AG04450 (cell line): ENCODE measurements around the gene KCND3. TPM values are rescaled to one million over a fixed set of nuclear protein-coding genes. Genes with fewer than 3 reads are reported as not detected.

ENCODE experiments used
- CTCF ChIA-PET: fragments of 300-600, 350-600 bp; formaldehyde crosslinking; extraction: SDS; loops from one replicate; lab custom pipeline; 2022; ENCODE audit warnings: antibody characterized with exemption, inconsistent platforms; lab: Charles Lee
- POLR2A ChIA-PET: fragments of 350-600 bp; formaldehyde crosslinking; extraction: SDS; loops from one replicate; lab custom pipeline; 2021; ENCODE audit warnings: antibody characterized with exemption, inconsistent platforms; lab: Yijun Ruan, JAX
- DNase-seq: peaks from one replicate; pipeline ENCODE4 v3.0.0-alpha.2; 2011; ENCODE audit warnings: low read depth, low spot score
- H3K27ac ChIP-seq: one replicate; pipeline ENCODE4 v1.5.1; 2012; ENCODE audit warnings: low read depth, low read length, control low read depth
- H3K27me3 ChIP-seq: one replicate; pipeline ENCODE4 v1.6.0; 2012; ENCODE audit warnings: low read length; ENCODE audit not compliant: control insufficient read depth, insufficient read depth
- H3K4me3 ChIP-seq: 2 replicates; pipeline ENCODE4 v1.5.1; 2011; ENCODE audit warnings: mild to moderate bottlenecking, low read depth, low read length, control low read depth
- H3K9me3 ChIP-seq: 2 replicates; pipeline ENCODE4 v1.5.1; 2012; ENCODE audit warnings: low read length; ENCODE audit not compliant: control insufficient read depth, insufficient read depth
- polyA plus RNA-seq: library from polyadenylated mRNA; depleted of rRNA; stranded (reverse); fragments of >200 nt; gene quantifications from 2 replicates; pipeline ENCODE4 v1.2.3, GENCODE V29; 2011
- TF ChIP-seq, protein P1 (sequence below): IDR thresholded peaks from 2 replicates; pipeline ENCODE4 v1.5.1; 2011; ENCODE audit warnings: low read depth, low read length, control low read depth, inconsistent platforms

Gene KCND3
- polyA plus RNA-seq, 1 experiment: 0.02 TPM

DNA sequence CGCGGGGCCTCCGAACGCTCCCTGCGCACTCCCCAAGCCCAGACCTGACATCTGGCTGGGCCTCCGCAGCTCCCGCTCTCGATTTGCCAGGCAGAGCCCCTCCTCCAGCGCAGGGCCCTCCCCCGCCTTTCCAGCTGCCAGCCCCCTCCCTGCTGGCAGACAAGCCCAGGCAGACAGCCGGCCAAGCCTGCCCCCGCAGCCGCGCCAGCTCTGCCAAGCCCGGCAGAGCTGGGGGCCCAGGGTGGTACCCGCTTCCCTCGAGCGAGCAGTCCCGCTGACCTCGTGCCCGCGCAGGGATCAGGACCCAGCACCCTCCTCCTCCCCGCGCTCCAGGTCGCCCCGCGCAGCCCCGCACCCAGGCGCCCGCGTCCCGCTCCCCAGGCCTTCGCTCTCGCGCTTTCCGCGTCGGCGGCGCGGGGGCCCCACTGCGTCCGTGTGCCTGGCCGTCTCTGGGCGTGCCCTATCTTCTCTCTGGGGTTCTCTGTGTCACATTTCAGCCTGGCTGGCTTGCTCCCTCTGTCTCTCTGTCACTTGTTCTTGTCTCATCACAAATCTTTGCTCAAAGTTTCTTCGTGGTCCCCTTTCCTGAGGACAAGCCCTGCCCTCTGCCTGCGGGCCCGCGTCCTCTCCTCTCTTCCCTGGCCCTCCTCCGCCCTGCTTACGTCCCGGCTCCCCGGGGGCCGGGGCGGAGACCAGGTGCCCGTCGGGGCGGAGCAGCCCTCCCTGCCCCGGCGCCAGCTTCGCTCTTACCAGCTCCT, 250.9 kb downstream of the KCND3 start:
- peak overlapping the region; percentile 71 for H3K4me3 ChIP-seq
- TF ChIP-seq, protein P1, sequence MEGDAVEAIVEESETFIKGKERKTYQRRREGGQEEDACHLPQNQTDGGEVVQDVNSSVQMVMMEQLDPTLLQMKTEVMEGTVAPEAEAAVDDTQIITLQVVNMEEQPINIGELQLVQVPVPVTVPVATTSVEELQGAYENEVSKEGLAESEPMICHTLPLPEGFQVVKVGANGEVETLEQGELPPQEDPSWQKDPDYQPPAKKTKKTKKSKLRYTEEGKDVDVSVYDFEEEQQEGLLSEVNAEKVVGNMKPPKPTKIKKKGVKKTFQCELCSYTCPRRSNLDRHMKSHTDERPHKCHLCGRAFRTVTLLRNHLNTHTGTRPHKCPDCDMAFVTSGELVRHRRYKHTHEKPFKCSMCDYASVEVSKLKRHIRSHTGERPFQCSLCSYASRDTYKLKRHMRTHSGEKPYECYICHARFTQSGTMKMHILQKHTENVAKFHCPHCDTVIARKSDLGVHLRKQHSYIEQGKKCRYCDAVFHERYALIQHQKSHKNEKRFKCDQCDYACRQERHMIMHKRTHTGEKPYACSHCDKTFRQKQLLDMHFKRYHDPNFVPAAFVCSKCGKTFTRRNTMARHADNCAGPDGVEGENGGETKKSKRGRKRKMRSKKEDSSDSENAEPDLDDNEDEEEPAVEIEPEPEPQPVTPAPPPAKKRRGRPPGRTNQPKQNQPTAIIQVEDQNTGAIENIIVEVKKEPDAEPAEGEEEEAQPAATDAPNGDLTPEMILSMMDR: no peak
- ChIA-PET CTCF (interaction anchor here (0.9 to 10.1 kb wide), 5 partner anchors 8 to 258 kb away, joined by 3 to 80 read pairs (median 4); no protein-coding TSS in a partner anchor), POLR2A (interaction anchor here (0.7 kb wide), 1 partner anchor 16 kb away, joined by 4 read pairs; the partner anchor contains the start of gene DDX20)
- no peaks in the 10 kb centered on the region for H3K27me3 ChIP-seq
- peak overlapping the region; percentile 61 for H3K27ac ChIP-seq
- DNase-seq: no peak
- no peaks in the 10 kb centered on the region for H3K9me3 ChIP-seq

DNA sequence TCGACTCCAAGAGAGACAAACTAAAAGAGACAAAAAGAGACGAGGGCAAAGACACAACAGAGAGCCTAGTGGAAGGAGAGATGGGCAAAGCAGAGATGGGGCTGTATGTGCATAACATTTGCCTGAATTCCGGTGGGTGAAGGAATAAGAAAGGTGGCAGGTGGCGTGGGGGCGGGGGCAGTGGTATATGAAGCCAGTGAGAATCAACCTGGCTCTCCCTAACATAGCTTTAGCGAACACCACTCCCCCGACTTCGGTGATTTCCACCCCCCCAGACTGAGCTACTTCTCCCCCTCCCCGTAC, 251.4 kb downstream of the KCND3 start:
- Histone ChIP-seq H3K27me3 (no peaks in the 10 kb centered on the region), H3K9me3 (no peaks in the 10 kb centered on the region), H3K27ac (no peak overlapping the region), H3K4me3 (peak overlapping the region; percentile 71)
- no peak for DNase-seq
- ChIA-PET CTCF (interaction anchor here (0.9 to 10.1 kb wide), 4 partner anchors 9 to 256 kb away, joined by 4 to 80 read pairs (median 6); no protein-coding TSS in a partner anchor), POLR2A (no interaction called here)
- TF ChIP-seq, protein P1: no peak

DNA sequence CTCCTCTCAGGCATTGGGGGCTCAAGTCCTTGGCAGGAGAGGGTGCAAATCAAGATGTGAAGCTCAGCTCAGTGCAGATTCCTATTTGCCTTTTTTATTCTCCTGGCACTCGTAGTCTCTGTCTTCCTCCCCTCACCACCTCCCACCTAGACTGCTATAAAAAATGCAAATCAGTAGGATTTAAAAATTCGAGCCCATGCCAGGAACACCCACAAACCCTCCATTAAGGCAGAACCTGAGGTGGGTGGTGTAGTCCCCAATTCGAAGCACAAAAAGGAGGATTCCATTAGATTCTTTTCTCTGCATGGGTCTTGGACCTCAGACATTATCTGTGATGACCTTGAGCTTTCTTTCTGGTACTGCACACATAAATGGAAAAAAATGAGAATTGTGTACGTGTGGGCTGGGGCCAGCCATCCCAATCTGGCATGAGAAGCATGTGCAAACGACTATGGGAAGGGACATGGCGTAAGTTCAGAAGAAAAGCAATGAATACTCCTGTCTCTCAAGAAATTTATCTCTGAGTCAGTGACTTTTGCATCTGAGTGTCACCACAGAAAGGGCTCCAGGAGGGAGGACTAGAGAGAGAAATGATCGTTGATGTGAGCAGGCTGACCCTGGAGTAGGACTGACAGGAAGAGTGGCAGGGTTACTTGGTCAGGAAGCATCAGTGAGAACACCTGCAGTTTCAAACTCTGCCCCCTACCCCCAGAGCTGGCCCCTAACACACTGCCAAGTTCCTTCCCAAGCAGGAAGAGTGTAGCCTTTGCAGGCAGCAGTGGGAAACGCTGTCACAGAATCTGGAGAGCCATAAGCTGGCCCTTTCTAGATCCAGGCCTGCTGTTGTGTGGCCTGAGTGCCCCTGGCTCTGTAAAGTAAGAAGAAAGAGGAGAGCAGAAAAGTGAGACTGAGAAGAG, 252.0 kb downstream of the KCND3 start:
- H3K9me3 ChIP-seq: no peaks in the 10 kb centered on the region
- TF ChIP-seq, protein P1: no peak
- DNase-seq: no peak
- H3K27me3 ChIP-seq: no peaks in the 10 kb centered on the region
- H3K27ac ChIP-seq: no peak overlapping the region
- peak overlapping the region; percentile 33; the same call in 1 of the 2 replicates for H3K4me3 ChIP-seq
- ChIA-PET CTCF (interaction anchor here (0.6 to 10.1 kb wide), 10 partner anchors 10 to 256 kb away, joined by 3 to 80 read pairs (median 7); no protein-coding TSS in a partner anchor), POLR2A (interaction anchor here (0.7 to 1.2 kb wide), 2 partner anchors 16 to 18 kb away, joined by 3 to 5 read pairs; no protein-coding TSS in a partner anchor)

DNA sequence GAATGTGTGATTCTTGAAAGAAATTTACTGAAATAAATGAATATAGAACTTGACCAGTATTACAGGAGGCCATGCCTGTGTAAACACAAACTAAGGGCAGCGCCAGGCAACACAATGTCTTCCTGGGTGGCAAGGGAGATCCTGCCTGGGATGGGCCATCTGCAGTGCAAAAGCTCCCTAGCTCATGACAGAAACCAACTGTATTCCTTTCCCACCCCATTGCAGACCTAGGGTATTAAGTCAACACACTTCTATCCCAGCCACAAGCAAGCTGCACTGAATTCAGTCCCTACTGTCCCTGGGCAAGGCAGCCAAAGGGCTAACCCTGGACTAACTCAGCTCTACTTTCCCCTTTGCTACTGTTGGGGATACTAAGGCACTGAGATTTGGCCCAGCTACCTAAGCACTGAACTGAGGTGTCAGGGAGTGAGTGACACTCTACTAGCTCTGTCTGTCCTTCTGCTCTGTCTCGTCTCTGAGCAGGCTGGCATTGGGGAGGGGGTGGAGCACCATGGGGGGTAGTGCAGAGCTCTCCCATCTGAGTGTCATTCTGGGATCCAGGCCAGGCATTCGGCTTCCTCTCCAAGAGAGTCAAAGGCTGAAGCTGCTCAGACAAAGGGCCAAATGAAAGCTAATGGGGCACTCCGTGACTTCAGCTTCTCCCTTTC, 252.8 kb downstream of the KCND3 start:
- CTCF ChIA-PET: interaction anchor here (0.6 to 10.1 kb wide), 8 partner anchors 11 to 514 kb away, joined by 3 to 80 read pairs (median 7); no protein-coding TSS in a partner anchor
- peak overlapping the region; percentile 39 for H3K27ac ChIP-seq

More for the DNA sequence above, 252.8 kb downstream of the KCND3 start:
- no peak for DNase-seq
- Histone ChIP-seq H3K4me3 (no peak overlapping the region), H3K9me3 (no peaks in the 10 kb centered on the region), H3K27me3 (no peaks in the 10 kb centered on the region)
- POLR2A ChIA-PET: interaction anchor here (0.7 to 1.2 kb wide), 3 partner anchors 15 to 274 kb away, joined by 3 to 5 read pairs (median 3); no protein-coding TSS in a partner anchor
- TF ChIP-seq, protein P1: no peak
